Fibroblast of upper back skin (primary cell): ENCODE measurements around the gene SDSL.

Experiments
- DNase-seq: peaks from one replicate; pipeline ENCODE4 v3.0.0-alpha.2; 2013

SDSL gene

GRCh38 chr12:113469949-113470743 lies 48.0 kb downstream of the SDSL start:
- no peak for DNase-seq

GRCh38 chr12:113470871-113471618 lies 48.9 kb downstream of the SDSL start:
- no peak for DNase-seq

GRCh38 chr12:113471619-113472171 lies 49.5 kb downstream of the SDSL start, which contains the start of gene LHX5:
TSS of gene LHX5 (minus strand) at chr12:113471871. CDS start at chr12:113471498, 373 bp downstream.
- DNase-seq: no peak

DNA sequence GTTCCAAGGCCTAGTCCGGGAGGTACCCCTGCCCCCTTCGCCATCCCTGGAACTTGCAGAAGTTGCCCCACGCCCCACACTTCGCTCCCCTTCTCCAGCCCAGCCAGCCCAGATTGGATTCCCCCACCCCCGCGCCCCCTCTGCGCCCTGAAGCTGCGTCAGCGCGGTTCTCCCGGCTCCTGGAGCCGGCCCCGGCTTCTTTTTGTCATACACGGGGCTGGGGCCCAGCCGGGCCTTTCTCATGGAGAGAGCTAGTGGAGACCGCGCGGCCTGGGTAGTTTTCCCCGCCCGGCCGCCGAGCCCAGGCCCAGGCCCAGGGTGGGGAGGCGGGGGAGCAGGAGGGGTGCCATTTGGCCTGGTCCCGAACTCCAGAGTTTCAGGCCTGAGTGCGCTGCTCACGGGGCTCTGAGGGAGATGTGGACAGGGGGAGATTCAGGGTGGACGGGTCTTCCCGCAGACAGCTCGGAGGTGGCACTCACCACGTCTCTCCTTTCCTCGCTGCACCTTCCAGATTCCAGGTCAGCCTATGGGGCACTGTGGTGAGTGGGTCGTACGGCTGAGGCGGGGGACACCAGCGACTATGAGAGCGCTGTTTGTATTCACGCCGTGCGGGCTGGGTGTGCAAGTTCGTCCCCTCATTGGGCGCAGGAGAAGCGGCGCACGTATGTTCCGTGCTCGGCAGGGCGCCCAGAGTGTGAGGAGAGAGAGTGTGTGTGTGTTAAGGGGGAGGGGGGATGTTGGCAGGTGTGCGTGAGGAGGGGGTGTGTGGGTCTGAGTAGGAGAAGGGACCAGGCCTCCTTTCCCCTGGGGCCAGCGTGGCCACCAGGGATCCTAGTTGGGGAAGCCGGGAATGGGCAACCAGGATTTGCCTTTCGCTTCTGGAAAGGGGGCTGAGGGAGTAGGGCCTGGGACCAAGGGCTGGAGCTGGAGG lies 50.3 kb downstream of the SDSL start:
- DNase-seq: no peak

GRCh38 chr12:113473400-113473799 lies 51.2 kb downstream of the SDSL start:
- DNase-seq: no peak

DNA sequence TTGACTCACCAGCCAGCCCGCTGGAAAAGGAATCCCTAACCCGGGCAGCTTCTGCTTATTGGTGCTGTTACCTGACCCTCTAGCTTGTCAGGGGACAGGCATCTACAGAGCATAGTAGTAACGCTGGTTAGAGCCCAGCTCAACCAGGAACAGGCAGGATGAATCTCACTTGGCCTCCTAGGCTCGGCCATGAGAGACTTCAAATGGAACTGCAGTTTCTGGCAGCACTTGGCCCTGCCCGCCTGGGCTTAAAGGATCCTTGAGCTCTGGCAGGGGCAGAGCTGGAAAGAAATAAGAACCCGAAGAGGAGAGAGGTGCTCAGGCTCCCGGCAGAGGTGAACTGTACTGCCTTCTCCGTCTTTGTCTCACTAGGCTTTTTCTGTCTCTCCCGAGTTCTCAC lies 51.8 kb downstream of the SDSL start:
- DNase-seq: no peak

GRCh38 chr12:113474635-113475436 lies 52.7 kb downstream of the SDSL start:
- DNase-seq: no peak

GRCh38 chr12:113475451-113476175 lies 53.4 kb downstream of the SDSL start:
- DNase-seq: no peak

GRCh38 chr12:113476176-113476986 lies 54.2 kb downstream of the SDSL start:
- no peak for DNase-seq

GRCh38 chr12:113477171-113477841 lies 55.1 kb downstream of the SDSL start:
- DNase-seq: no peak

DNA sequence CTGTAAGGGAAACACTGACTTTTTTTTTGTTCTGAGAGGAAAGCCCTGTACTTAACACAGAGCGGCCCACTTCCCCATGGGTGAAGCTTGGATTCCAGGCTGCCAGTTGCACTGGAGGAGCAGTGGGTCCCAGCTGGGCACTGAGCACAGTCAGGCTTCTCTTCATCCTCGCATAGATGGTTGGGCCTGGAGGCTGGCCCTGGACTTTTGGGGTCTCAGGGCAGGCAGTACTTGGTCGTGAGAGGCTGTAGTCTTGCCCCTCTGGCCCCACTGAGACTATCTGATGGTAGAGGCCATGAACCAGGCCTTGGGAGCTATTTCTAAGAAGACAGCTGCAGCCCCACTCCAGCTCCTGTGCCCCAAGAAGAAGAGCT lies 55.6 kb downstream of the SDSL start:
- DNase-seq: no peak

GRCh38 chr12:113478351-113479011 lies 56.3 kb downstream of the SDSL start:
- DNase-seq: no peak

- no peak for DNase-seq
Measured at GRCh38 chr12:113479216-113479589, 57.0 kb downstream of the SDSL start.

DNA sequence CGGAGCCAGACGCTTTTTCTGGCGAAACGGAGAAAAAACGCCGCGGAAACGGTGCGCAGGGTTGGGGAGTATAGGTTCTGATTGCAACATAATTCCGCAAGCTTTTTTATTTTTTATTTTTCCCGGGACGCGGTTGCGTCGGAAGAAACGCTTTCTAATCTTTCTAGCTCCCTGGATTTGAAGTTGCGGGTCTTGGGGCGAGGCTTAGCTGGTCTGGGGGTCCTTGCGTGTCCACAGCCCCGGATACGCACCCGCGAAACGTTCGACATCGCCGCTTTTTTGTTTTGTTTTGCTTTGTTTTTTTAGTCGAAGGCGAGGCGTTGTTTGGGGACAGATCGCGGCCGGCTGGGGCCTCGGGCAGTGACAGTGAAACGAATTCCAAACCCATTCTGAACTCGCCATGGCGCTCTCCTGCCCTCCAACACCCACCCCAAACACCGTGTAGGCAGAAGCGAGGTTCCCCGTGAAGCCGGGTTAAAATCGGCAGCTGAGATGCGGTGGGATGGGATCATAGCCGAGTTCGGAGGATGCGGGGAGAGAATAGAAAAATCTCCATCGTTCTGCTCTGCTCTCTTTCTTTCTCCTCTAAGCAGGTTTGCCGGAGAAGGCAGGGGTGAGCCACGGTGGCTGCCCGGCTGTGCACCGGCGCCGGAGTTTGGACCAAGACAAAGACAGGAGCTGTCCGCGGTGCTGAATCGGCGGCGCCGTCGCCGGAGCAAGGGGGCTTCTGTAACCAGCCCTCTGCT lies 57.6 kb downstream of the SDSL start:
- DNase-seq: peak; percentile 28

DNA sequence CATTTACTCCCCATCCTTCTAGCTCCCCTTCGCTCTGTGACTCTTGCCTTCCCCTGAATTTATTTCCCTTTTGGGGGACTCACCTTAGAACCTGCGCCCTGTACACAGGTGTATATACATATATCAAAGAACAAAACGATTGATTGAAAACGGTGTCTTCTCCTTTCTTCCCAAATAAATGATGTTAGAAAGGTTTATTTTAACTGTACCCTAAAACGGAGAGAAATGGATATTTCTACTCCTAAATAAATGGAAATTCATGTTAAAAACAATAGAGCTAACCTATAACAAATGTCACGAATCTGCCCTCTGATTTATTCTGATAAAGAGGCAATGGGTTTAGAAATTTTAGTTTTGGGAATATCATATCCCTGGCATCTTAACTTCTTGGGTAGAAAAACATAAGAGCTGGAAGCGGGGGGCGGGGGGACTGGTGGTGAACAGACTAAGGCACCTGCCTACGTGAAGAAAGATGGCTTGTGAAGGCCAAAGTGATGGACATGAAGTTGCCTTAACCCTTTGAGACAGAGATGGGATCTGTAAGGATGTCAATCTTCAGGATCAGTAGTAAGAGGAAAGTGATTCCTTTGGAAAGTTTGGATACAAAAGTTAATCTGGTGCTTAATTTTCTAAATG lies 58.3 kb downstream of the SDSL start:
- no peak for DNase-seq

- no peak for DNase-seq
Measured at GRCh38 chr12:113482334-113482733, 60.2 kb downstream of the SDSL start.

- DNase-seq: no peak
Measured at GRCh38 chr12:113485330-113485729, 63.1 kb downstream of the SDSL start.

DNA sequence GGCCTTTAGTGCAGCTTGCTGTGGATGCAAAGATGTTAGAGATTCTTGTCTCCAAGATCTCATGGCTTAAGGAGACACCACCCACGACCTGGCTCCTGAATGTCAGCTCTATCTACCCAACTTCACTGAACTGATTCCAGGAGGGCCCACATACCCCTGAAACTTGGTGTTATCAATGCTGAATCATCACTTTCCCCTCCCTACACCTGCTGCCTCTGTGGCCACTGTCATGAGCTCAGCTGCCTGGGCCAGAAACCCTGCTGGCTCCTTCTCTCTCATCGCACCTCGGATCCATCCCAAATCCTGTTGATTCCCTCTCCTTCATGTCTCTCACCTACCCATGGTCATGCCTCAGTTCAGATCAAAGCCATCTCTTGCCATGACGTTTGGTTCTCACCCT lies 64.5 kb downstream of the SDSL start:
- DNase-seq: no peak
